Measurements from ENCODE around the gene PLCH1. TPM values are rescaled to one million over a fixed set of nuclear protein-coding genes. Genes with fewer than 3 reads are reported as not detected.

PLCH1 gene
- total RNA-seq, 1 donor from 2014 or later: 0.25 TPM

DNA sequence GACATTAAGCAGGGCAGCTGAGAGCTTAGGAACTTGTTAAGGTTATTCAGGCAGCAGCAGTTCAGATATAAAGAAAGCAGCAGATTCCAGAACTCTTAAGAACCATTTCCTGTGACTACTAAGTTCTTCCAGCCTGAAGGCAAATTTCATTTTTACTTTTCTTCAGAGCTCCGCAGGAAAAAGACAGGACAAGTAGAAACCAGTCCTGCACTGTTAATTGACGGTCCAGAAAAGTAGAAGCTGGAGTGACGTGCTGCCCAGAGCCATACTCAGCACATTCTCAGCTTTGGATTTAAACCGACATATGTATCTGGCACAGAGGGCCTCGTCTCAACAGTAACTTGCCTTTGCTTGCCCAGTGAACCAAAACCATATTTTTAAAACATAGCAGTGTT, 232.0 kb downstream of the PLCH1 start:
- H3K27ac ChIP-seq: no peak overlapping the region

DNA sequence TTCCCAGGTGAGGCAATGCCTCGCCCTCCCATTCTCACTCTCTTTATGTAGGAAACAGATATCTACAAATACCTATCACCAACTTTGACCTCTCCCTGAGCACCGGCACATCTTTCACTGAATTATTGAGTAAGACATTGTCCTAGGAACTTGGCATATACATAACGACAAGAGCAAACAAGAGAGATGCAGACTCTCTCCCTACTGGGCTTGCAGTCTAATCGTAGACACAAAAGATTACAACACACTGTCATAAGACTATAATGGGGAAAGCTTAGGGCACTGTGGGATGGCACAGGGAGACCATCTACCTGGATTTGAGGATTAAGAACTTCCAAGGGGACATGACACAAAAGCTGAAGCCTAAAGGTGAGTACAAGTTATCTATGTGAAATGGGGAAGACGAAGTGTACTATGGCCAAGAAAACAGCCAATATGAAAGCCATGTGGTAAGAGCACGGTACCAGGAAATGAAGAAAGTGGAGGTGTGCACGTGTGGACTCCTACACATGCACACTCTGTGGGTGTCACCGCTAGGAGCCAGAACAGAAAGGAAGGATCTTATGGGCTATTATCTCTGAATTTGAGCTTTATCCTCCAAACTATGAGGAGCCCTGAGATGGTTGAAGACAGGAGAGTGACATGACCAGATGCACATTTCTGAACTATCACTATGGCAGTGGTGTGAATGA, 232.6 kb downstream of the PLCH1 start:
- intact Hi-C loops (cut with DNase I): no loop called here
- no peak overlapping the region for H3K27ac ChIP-seq
- no peak for DNase-seq (ENCODE audit: extremely low spot score in 2 of 2)
- no peaks in the 10 kb centered on the region for H3K27me3 ChIP-seq
- no peaks in the 10 kb centered on the region for H3K9me3 ChIP-seq
- no peaks in the 10 kb centered on the region for H3K4me1 ChIP-seq
- H3K36me3 ChIP-seq: no peaks in the 10 kb centered on the region
- TF ChIP-seq POLR2A (IDR thresholded peaks at IDR 0.05): no peak
- TF ChIP-seq, protein P1, sequence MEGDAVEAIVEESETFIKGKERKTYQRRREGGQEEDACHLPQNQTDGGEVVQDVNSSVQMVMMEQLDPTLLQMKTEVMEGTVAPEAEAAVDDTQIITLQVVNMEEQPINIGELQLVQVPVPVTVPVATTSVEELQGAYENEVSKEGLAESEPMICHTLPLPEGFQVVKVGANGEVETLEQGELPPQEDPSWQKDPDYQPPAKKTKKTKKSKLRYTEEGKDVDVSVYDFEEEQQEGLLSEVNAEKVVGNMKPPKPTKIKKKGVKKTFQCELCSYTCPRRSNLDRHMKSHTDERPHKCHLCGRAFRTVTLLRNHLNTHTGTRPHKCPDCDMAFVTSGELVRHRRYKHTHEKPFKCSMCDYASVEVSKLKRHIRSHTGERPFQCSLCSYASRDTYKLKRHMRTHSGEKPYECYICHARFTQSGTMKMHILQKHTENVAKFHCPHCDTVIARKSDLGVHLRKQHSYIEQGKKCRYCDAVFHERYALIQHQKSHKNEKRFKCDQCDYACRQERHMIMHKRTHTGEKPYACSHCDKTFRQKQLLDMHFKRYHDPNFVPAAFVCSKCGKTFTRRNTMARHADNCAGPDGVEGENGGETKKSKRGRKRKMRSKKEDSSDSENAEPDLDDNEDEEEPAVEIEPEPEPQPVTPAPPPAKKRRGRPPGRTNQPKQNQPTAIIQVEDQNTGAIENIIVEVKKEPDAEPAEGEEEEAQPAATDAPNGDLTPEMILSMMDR (IDR thresholded peaks at IDR 0.05): no peak
- TF ChIP-seq POLR2AphosphoS5 (IDR thresholded peaks at IDR 0.05; ENCODE audit: insufficient read depth in 1 of 2, low read depth in 1 of 2): no peak
- H3K4me3 ChIP-seq: no peak overlapping the region

More for the DNA sequence above, 232.0 kb downstream of the PLCH1 start:
- H3K27me3 ChIP-seq: no peaks in the 10 kb centered on the region
- no peaks in the 10 kb centered on the region for H3K4me1 ChIP-seq
- H3K36me3 ChIP-seq: no peaks in the 10 kb centered on the region
- no peaks in the 10 kb centered on the region for H3K9me3 ChIP-seq
- DNase-seq (ENCODE audit: extremely low spot score in 2 of 2): peak in 1 of 2 donors; percentile 56
- intact Hi-C loops (cut with DNase I): no loop called here
- TF ChIP-seq POLR2AphosphoS5 (IDR thresholded peaks at IDR 0.05; ENCODE audit: insufficient read depth in 1 of 2, low read depth in 1 of 2) (no peak), POLR2A (IDR thresholded peaks at IDR 0.05) (no peak)
- TF ChIP-seq, protein P1 (IDR thresholded peaks at IDR 0.05): no peak
- H3K4me3 ChIP-seq: no peak overlapping the region

- H3K27ac ChIP-seq: no peak overlapping the region
- no peaks in the 10 kb centered on the region for H3K9me3 ChIP-seq
- no peaks in the 10 kb centered on the region for H3K4me1 ChIP-seq
- no peaks in the 10 kb centered on the region for H3K27me3 ChIP-seq
- intact Hi-C loops (cut with DNase I): no loop called here
- TF ChIP-seq, protein P1 (IDR thresholded peaks at IDR 0.05): no peak
- no peak for TF ChIP-seq POLR2A (IDR thresholded peaks at IDR 0.05)
- no peak for TF ChIP-seq POLR2AphosphoS5 (IDR thresholded peaks at IDR 0.05; ENCODE audit: insufficient read depth in 1 of 2, low read depth in 1 of 2)
- H3K4me3 ChIP-seq: no peak overlapping the region
- no peaks in the 10 kb centered on the region for H3K36me3 ChIP-seq
- no peak for DNase-seq (ENCODE audit: extremely low spot score in 2 of 2)
Observed at GRCh38 chr3:155504682-155505081, 240.2 kb downstream of the PLCH1 start.

DNA sequence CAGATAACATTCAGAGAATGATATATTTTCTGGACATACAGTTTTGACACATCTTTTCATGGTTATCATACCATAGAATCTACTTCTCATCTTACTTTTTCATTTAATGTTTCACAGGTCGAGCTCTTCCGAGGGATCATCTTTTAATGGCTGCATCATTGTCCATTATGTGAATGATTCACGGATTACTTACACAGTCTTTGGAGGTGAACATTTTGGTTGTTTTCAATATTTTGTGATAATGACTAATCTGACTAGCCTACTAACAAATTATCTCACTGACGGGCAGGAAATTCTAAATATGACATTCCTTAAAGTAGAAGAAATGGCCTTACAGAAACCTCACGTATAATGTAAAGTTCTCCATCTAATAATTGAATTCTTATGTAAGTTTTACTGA, 242.2 kb downstream of the PLCH1 start:
- TF ChIP-seq POLR2A (IDR thresholded peaks at IDR 0.05): no peak
- TF ChIP-seq POLR2AphosphoS5 (IDR thresholded peaks at IDR 0.05; ENCODE audit: insufficient read depth in 1 of 2, low read depth in 1 of 2): no peak
- TF ChIP-seq, protein P1 (IDR thresholded peaks at IDR 0.05): no peak
- no peaks in the 10 kb centered on the region for H3K4me1 ChIP-seq
- H3K36me3 ChIP-seq: no peaks in the 10 kb centered on the region
- no peak for DNase-seq (ENCODE audit: extremely low spot score in 2 of 2)
- no peaks in the 10 kb centered on the region for H3K9me3 ChIP-seq
- H3K4me3 ChIP-seq: no peak overlapping the region
- intact Hi-C loops (cut with DNase I): no loop called here
- no peak overlapping the region for H3K27ac ChIP-seq
- H3K27me3 ChIP-seq: no peaks in the 10 kb centered on the region

DNA sequence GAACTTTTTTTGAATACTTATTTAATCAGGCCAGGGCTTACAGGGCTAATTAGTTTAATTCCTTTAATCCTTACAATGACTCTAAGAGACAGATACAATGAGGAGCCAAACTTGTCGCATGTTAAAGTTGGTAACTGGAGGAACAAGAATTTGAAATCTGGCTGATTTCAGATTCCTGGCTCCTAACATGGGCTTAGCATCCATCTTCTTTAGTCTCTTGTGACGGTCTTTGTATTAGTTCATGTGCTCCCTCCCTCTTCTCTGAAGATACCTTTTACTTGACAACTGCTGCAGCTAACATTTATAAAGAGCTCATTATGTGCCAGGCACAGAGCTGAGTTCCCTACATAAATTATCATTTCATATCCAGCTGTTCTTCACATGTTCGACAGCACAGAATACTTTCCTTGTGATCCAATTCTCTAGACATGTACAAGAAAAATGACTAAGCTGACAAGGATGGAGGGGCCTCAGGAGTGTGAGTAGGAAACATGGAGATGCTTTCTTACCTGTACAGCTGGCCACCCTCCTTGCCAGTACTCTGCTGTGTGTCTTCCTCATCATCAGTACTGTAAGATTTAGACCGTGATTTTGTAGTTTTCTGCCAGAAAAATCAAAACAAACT, 244.6 kb downstream of the PLCH1 start:
- intact Hi-C loops (cut with DNase I): no loop called here
- Histone ChIP-seq H3K27me3 (no peaks in the 10 kb centered on the region), H3K36me3 (no peaks in the 10 kb centered on the region), H3K4me3 (no peak overlapping the region), H3K4me1 (no peaks in the 10 kb centered on the region), H3K9me3 (no peaks in the 10 kb centered on the region), H3K27ac (no peak overlapping the region)
- no peak for DNase-seq (ENCODE audit: extremely low spot score in 2 of 2)
- no peak for TF ChIP-seq POLR2AphosphoS5 (IDR thresholded peaks at IDR 0.05; ENCODE audit: insufficient read depth in 1 of 2, low read depth in 1 of 2)
- TF ChIP-seq POLR2A (IDR thresholded peaks at IDR 0.05): no peak
- TF ChIP-seq, protein P1 (IDR thresholded peaks at IDR 0.05): no peak
